ENCODE data around the gene MAMDC4.
"Not testable (repeated sequence)": the region's sequence is repeated elsewhere in the genome, so short reads cannot be mapped to it uniquely, and the experiment has no call there.

Gene MAMDC4

GRCh38 chr9:136838314-136839228 lies 13.6 kb upstream of the MAMDC4 start:
- in situ Hi-C loops (cut with MboI; ENCODE audit: low sequenced_read_pairs), result no loop called here

- in situ Hi-C loops (cut with MboI; ENCODE audit: low sequenced_read_pairs), result no loop called here
Measured at GRCh38 chr9:136839229-136840139, 12.7 kb upstream of the MAMDC4 start.

GRCh38 chr9:136840140-136840876 lies 11.8 kb upstream of the MAMDC4 start:
- in situ Hi-C loops (cut with MboI; ENCODE audit: low sequenced_read_pairs), result no loop called here

- in situ Hi-C loops (cut with MboI; ENCODE audit: low sequenced_read_pairs), result no loop called here
Measured at GRCh38 chr9:136840877-136841645, 11.1 kb upstream of the MAMDC4 start.

- in situ Hi-C loops (cut with MboI; ENCODE audit: low sequenced_read_pairs), result not testable (repeated sequence)
Measured at GRCh38 chr9:136841646-136842379, 10.3 kb upstream of the MAMDC4 start.

- in situ Hi-C loops (cut with MboI; ENCODE audit: low sequenced_read_pairs), result not testable (repeated sequence)
Measured at GRCh38 chr9:136842380-136842948, 9.7 kb upstream of the MAMDC4 start, which contains the start of gene AJM1. Gene AJM1, plus strand, starts transcription at chr9:136842478. Its CDS starts 1,937 bp downstream, at chr9:136844415.

GRCh38 chr9:136843159-136843800 lies 8.9 kb upstream of the MAMDC4 start:
- in situ Hi-C loops (cut with MboI; ENCODE audit: low sequenced_read_pairs), result not testable (repeated sequence)

- in situ Hi-C loops (cut with MboI; ENCODE audit: low sequenced_read_pairs), result not testable (repeated sequence)
Measured at GRCh38 chr9:136843801-136844740, 8.1 kb upstream of the MAMDC4 start.

GRCh38 chr9:136844761-136845464 lies 7.2 kb upstream of the MAMDC4 start:
- in situ Hi-C loops (cut with MboI; ENCODE audit: low sequenced_read_pairs), result no loop called here

GRCh38 chr9:136845465-136846260 lies 6.5 kb upstream of the MAMDC4 start:
- in situ Hi-C loops (cut with MboI; ENCODE audit: low sequenced_read_pairs), result no loop called here

- in situ Hi-C loops (cut with MboI; ENCODE audit: low sequenced_read_pairs), result no loop called here
Measured at GRCh38 chr9:136846376-136847087, 5.6 kb upstream of the MAMDC4 start.

- in situ Hi-C loops (cut with MboI; ENCODE audit: low sequenced_read_pairs), result no loop called here
Measured at GRCh38 chr9:136847088-136847825, 4.9 kb upstream of the MAMDC4 start.

GRCh38 chr9:136847826-136848392 lies 4.2 kb upstream of the MAMDC4 start:
- in situ Hi-C loops (cut with MboI; ENCODE audit: low sequenced_read_pairs), result no loop called here

- in situ Hi-C loops (cut with MboI; ENCODE audit: low sequenced_read_pairs), result no loop called here
Measured at GRCh38 chr9:136848393-136849037, 3.6 kb upstream of the MAMDC4 start.
